ENCODE results near the gene GPATCH2L.

Gene GPATCH2L

DNA sequence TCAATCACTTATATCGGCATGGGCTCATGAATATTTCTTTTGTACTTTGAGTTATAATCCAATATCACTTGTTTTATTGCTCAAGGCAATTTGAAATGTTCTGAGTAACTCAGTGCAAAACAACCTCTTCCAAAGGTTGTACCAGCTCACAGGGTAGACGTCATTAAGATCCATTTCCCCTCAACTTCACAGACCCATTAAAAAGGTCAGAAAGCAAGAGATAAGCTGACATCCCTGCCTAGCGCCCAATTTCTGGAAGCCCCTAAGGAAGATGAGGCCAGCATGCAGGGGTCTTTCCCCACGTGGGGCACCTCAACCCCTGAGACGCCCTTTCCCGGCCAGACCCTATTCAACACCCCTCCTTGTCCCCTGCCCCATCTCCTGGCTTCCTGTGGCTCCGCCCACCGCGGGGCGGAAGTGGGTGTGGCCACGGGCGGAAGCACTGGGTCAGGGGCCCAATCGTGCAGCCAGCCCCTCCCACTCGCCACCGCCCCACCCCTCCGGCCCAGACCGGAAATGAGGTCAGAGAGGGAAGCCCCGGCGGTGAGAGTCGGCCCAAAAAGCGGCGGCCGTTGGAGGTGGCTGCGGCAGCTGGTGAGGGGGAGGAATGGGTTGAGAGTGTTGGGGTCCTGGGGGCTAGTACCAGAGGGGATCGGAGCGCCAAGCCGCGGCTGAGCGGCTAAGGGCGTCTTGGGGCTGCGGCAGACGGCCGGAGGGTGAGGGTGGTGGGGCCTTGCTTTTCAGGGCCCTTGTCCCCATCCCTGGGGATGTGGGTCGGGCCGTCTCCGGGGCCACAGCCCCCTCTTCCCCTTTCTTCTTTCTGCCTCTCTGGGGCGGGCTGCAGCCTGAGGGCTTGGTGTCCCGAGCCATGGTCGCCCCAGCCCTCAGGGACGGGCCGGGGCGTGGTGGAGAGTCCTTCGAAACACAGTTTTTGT lies at the start of gene GPATCH2L:
TSS of gene GPATCH2L (plus strand) at position 525 of the 935 bp plus-strand sequence. CDS start 2,442 bp downstream, outside the sequence.
- peak; percentile 94 for DNase-seq

- DNase-seq: no peak
These were observed 46.8 kb upstream of the GPATCH2L start for GRCh38 chr14:76104802-76105355.

DNA sequence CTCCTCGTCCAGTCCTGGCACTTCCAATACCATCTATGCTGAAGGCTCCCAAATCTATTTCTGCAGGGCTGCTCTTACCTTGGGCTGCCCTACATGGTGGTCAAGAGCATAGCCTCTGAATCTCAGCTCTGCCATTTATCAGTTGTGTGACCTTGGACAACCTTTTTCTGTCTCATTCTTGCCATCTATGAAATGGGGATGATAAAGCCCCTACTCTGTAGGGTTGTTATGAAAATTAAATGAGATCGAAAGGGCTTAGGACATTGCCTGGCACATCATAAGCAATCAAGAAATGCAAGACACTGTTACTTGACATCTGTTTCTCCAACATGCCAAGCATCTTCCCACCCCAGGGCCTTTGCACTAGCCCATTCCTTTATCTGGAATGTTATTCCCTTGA lies 45.5 kb upstream of the GPATCH2L start:
- DNase-seq: no peak

- DNase-seq: no peak
These were observed 42.4 kb upstream of the GPATCH2L start for GRCh38 chr14:76109087-76109880.

GRCh38 chr14:76112889-76113624 lies 38.7 kb upstream of the GPATCH2L start:
- no peak for DNase-seq

DNA sequence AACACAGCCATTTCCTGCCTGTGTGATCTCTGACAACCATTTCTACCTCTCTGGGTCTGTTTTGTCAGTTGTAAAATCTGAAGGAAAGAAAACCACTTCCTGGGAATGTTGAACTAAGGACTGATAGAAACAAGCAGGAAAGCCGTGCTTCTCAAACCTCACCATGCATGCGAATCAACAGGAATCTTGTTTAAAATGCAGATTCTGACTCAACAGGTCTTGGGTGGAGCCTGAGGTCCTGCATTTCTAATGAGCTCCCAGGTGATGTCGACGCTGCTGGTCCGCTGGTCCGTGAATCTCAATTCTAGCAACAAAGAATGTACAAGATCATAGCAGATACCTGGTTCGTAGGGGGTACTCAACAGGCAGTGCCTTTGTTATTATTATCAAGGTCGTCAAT lies 38.0 kb upstream of the GPATCH2L start:
- no peak for DNase-seq

- DNase-seq: no peak
These were observed 36.7 kb upstream of the GPATCH2L start for GRCh38 chr14:76115010-76115422.

- no peak for DNase-seq
These were observed 33.8 kb upstream of the GPATCH2L start for GRCh38 chr14:76117789-76118484.

- DNase-seq: no peak
These were observed 33.1 kb upstream of the GPATCH2L start for GRCh38 chr14:76118594-76118993.

- no peak for DNase-seq
These were observed 30.5 kb upstream of the GPATCH2L start for GRCh38 chr14:76121089-76121748.

DNA sequence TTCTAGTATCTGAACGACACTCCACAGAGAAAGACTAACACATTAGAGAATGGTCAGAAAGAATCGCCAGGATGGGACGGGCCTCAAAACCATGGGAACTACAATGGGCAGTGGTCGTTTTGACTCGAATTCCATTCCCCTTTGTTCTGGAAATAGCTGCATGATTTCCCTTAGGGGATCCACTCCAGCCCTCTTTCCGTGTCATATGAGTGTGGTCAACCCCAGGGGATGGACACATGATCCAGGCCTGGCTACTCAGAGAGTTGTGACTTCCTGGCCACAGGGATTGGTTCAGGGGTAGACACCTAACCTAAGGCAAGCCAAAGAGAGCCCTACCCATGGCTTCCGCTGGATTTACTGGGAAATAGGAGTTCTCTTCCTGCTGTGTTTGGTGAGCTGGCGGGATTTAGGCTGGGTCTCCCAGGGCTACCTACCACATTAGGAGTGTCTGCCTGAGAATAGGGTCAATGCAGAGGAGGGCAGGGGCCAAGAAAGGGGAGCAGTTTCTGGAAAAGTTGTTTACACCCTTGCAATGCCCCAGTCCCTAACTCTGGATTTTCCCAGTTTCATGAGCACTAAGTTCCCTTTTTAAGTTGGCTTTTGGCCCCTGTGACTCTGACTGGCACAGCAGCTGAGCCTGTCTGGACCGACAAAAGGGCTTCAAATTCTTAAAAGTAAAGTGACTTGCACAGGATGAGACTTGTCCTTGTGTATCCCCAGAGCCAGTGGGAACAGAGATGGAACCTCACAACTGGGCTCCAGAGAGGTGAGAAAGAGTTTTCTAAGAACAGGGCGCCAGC lies 28.1 kb upstream of the GPATCH2L start:
- no peak for DNase-seq

DNA sequence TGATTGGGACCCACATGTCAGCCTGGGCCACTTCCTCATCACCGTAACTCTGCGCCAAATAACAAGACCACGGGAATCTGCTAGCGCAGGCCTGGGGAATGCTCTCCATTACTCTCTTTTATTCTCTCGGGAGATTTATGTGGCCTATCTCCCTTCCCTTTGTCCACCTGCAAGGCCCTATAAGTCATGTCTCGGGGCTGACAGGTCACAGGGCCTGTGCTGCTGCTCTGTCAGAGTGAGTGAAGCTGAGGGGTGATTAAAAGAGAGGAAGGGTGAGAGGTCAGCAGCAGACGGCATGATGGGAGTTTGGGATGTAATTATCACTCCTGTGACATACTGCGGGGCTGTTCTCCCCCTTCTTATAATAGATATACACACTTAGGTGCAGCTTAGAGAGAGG lies 26.2 kb upstream of the GPATCH2L start:
- no peak for DNase-seq

DNA sequence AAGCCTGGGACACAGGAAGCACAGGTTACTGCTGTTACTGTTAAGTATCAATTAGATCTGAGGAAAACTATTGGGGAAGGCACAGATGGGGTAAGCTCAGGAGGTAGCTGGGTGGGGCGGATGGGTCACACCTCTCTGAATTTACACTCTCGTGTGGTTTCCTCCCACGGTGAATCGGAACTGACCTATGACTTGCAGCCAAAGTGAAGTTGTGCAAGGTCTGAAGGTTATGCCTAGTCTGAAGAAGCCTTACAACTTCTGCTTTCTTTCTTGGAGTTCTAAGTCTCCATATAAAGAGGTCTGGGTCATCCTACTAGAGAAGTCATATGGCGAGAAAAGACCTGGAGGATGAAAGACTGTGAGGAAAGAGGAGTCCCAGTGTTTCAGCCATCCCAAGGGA lies 25.6 kb upstream of the GPATCH2L start:
- no peak for DNase-seq

- DNase-seq: no peak
These were observed 21.7 kb upstream of the GPATCH2L start for GRCh38 chr14:76129851-76130576.

- DNase-seq: no peak
These were observed 20.4 kb upstream of the GPATCH2L start for GRCh38 chr14:76131071-76131965.

GRCh38 chr14:76133103-76133502 lies 18.6 kb upstream of the GPATCH2L start:
- peak; percentile 3 for DNase-seq

- no peak for DNase-seq
These were observed 17.5 kb upstream of the GPATCH2L start for GRCh38 chr14:76134231-76134630.

DNA sequence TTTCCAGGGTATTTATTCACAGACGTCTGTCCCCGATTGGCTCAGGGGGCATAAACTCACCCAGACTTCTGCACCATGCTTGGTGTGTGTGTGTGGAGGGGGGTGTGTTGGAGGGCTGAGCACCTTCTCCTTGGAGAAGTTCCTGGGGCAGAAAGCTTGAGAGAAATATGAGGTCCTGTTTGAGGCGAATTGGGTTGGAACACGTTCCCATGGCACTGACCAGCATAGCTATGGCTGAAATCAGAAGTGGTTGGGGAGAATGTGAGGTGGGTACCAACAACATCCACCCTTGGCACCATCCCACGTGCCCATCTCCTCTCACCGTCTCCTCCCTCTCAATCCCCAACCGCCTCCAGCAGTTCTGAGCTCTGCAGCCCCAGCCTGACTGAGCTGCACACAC lies 16.0 kb upstream of the GPATCH2L start:
- DNase-seq: no peak
